ENCODE measurements around the gene RERE. TPM values are rescaled to one million over a fixed set of nuclear protein-coding genes. Genes with fewer than 3 reads are reported as not detected.

The RERE gene
- total RNA-seq, 1 experiment from 2014 or later: 55.2 TPM

- H3K79me2 ChIP-seq (ENCODE audit: low read length): no peaks in the 10 kb centered on the region
Measured at GRCh38 chr1:8646996-8647395, 170.4 kb downstream of the RERE start.

GRCh38 chr1:8646189-8646588, 171.3 kb downstream of the RERE start:
- Histone ChIP-seq H3K79me2 (ENCODE audit: low read length) (no peaks in the 10 kb centered on the region), H2AFZ (ENCODE audit: low read length) (no peak overlapping the region), H3K4me3 (ENCODE audit: low read length) (no peak overlapping the region), H4K20me1 (ENCODE audit: insufficient read depth, low read depth, low read length) (peaks cover 42% of the 10 kb centered on the region), H3K27ac (ENCODE audit: low read length) (no peak overlapping the region), H3K4me2 (ENCODE audit: low read depth, low read length, poor library complexity, severe bottlenecking) (no peak overlapping the region), H3K27me3 (ENCODE audit: low read length) (no peaks in the 10 kb centered on the region), H3K9me3 (ENCODE audit: low read length) (no peaks in the 10 kb centered on the region), H3K9me2 (replicated peaks; ENCODE audit: insufficient read depth, low read length) (no peaks in the 10 kb centered on the region), H3K36me3 (ENCODE audit: insufficient read depth, low read length) (no peaks in the 10 kb centered on the region), H3K9ac (ENCODE audit: low read length) (no peak overlapping the region), H3K4me1 (ENCODE audit: low read length) (peaks cover 35% of the 10 kb centered on the region)
- no peak for DNase-seq

More at GRCh38 chr1:8646996-8647395, 170.4 kb downstream of the RERE start:
- DNase-seq: no peak
- no peak overlapping the region for H3K4me2 ChIP-seq (ENCODE audit: low read depth, low read length, poor library complexity, severe bottlenecking)
- no peak overlapping the region for H3K27ac ChIP-seq (ENCODE audit: low read length)
- H3K4me3 ChIP-seq (ENCODE audit: low read length): no peak overlapping the region
- H4K20me1 ChIP-seq (ENCODE audit: insufficient read depth, low read depth, low read length): peaks cover 40% of the 10 kb centered on the region
- H3K9me2 ChIP-seq (replicated peaks; ENCODE audit: insufficient read depth, low read length): no peaks in the 10 kb centered on the region
- H3K36me3 ChIP-seq (ENCODE audit: insufficient read depth, low read length): no peaks in the 10 kb centered on the region
- peaks cover 41% of the 10 kb centered on the region for H3K4me1 ChIP-seq (ENCODE audit: low read length)
- no peak overlapping the region for H2AFZ ChIP-seq (ENCODE audit: low read length)
- no peak overlapping the region for H3K9ac ChIP-seq (ENCODE audit: low read length)
- no peaks in the 10 kb centered on the region for H3K9me3 ChIP-seq (ENCODE audit: low read length)
- no peaks in the 10 kb centered on the region for H3K27me3 ChIP-seq (ENCODE audit: low read length)

DNA sequence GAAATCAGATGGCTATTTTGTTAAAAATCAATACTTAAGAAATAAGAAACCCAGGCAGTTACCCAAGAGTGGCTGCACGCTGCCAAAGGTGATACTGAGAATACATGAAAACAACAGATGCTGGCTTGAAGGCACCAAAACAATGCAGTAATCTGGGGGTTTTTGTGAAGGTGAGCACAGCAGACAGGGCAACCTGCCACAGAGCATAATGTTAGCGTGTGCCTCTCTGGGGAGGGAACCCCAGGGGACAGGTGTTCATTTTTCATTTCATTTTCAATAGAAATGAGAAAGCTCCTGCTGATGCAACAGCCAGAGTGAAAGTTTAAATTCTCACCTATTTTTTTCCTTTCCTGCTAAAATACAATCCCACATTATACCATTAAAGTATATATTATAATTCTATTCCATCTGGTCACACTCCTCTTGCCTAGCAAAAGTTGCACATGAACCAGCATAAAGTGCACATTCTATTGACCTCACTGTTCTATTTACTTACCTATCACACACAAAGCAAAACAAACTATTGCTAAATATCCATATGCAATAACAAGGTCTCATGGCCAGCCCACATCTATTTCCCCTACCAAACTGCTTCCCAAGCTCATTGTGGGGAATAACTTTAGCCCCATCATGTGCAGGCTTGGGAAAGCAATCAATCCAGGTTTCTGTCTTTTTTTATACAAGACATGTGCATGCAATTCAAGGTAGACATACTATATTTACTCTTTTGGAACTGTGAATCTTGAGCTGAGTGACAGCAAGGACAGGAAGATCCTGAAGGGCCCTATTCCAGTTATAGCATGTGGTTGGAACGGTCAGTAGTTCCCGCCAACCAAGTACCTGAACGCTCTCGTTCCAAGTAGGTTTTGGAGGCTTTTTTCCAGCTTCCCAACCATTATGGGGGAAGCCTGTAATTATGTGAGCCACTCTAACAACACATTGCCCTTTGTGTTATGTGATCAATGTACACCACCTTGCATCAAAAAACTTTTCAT, 173.6 kb downstream of the RERE start:
- no peaks in the 10 kb centered on the region for H3K9me3 ChIP-seq (ENCODE audit: low read length)
- peak; percentile 60 for DNase-seq
- H3K36me3 ChIP-seq (ENCODE audit: insufficient read depth, low read length): no peaks in the 10 kb centered on the region
- no peaks in the 10 kb centered on the region for H3K9me2 ChIP-seq (replicated peaks; ENCODE audit: insufficient read depth, low read length)
- peaks cover 40% of the 10 kb centered on the region for H4K20me1 ChIP-seq (ENCODE audit: insufficient read depth, low read depth, low read length)
- no peak overlapping the region for H3K27ac ChIP-seq (ENCODE audit: low read length)
- peak overlapping the region; percentile 34 for H3K4me2 ChIP-seq (ENCODE audit: low read depth, low read length, poor library complexity, severe bottlenecking)
- no peak overlapping the region for H3K9ac ChIP-seq (ENCODE audit: low read length)
- no peaks in the 10 kb centered on the region for H3K79me2 ChIP-seq (ENCODE audit: low read length)
- H3K4me1 ChIP-seq (ENCODE audit: low read length): peaks cover 35% of the 10 kb centered on the region
- no peaks in the 10 kb centered on the region for H3K27me3 ChIP-seq (ENCODE audit: low read length)
- H2AFZ ChIP-seq (ENCODE audit: low read length): no peak overlapping the region
- H3K4me3 ChIP-seq (ENCODE audit: low read length): no peak overlapping the region

DNA sequence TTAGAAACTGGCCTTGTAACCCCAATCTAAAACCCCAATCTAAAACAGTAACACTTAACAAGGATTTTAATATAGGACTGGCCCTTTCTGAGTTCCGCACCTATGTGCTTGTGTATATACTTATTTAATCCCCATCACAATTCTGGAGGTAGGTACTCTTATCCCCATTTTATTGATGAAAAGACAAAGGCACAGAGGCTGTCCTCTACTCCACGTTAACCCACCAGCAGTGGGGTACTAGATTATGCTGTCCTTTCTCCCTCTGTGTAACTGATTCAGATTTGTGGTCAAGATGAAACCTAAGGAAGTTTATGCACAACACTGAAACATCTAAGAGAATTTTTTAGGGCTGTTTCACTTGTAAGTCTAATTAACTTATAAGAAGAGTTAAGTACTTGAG, 175.3 kb downstream of the RERE start:
- H3K36me3 ChIP-seq (ENCODE audit: insufficient read depth, low read length): no peaks in the 10 kb centered on the region
- H3K79me2 ChIP-seq (ENCODE audit: low read length): no peaks in the 10 kb centered on the region
- H3K4me1 ChIP-seq (ENCODE audit: low read length): peaks cover 35% of the 10 kb centered on the region
- no peak overlapping the region for H3K27ac ChIP-seq (ENCODE audit: low read length)
- H3K4me2 ChIP-seq (ENCODE audit: low read depth, low read length, poor library complexity, severe bottlenecking): no peak overlapping the region
- no peak overlapping the region for H2AFZ ChIP-seq (ENCODE audit: low read length)
- H3K4me3 ChIP-seq (ENCODE audit: low read length): no peak overlapping the region
- no peaks in the 10 kb centered on the region for H3K27me3 ChIP-seq (ENCODE audit: low read length)
- no peaks in the 10 kb centered on the region for H3K9me3 ChIP-seq (ENCODE audit: low read length)
- DNase-seq: no peak
- H3K9me2 ChIP-seq (replicated peaks; ENCODE audit: insufficient read depth, low read length): no peaks in the 10 kb centered on the region
- H4K20me1 ChIP-seq (ENCODE audit: insufficient read depth, low read depth, low read length): peaks cover 37% of the 10 kb centered on the region
- H3K9ac ChIP-seq (ENCODE audit: low read length): no peak overlapping the region

GRCh38 chr1:8641377-8641997, 176.0 kb downstream of the RERE start:
- no peaks in the 10 kb centered on the region for H3K36me3 ChIP-seq (ENCODE audit: insufficient read depth, low read length)
- no peak overlapping the region for H2AFZ ChIP-seq (ENCODE audit: low read length)
- no peak for DNase-seq
- no peak overlapping the region for H3K9ac ChIP-seq (ENCODE audit: low read length)
- peaks cover 35% of the 10 kb centered on the region for H3K4me1 ChIP-seq (ENCODE audit: low read length)
- H3K79me2 ChIP-seq (ENCODE audit: low read length): no peaks in the 10 kb centered on the region
- no peaks in the 10 kb centered on the region for H3K9me3 ChIP-seq (ENCODE audit: low read length)
- H3K27ac ChIP-seq (ENCODE audit: low read length): no peak overlapping the region
- no peaks in the 10 kb centered on the region for H3K27me3 ChIP-seq (ENCODE audit: low read length)
- H3K9me2 ChIP-seq (replicated peaks; ENCODE audit: insufficient read depth, low read length): no peaks in the 10 kb centered on the region
- peaks cover 37% of the 10 kb centered on the region for H4K20me1 ChIP-seq (ENCODE audit: insufficient read depth, low read depth, low read length)
- H3K4me2 ChIP-seq (ENCODE audit: low read depth, low read length, poor library complexity, severe bottlenecking): no peak overlapping the region
- no peak overlapping the region for H3K4me3 ChIP-seq (ENCODE audit: low read length)

- peaks cover 37% of the 10 kb centered on the region for H4K20me1 ChIP-seq (ENCODE audit: insufficient read depth, low read depth, low read length)
- H3K4me2 ChIP-seq (ENCODE audit: low read depth, low read length, poor library complexity, severe bottlenecking): no peak overlapping the region
- H3K9ac ChIP-seq (ENCODE audit: low read length): no peak overlapping the region
- H3K9me3 ChIP-seq (ENCODE audit: low read length): no peaks in the 10 kb centered on the region
- H2AFZ ChIP-seq (ENCODE audit: low read length): no peak overlapping the region
- no peaks in the 10 kb centered on the region for H3K9me2 ChIP-seq (replicated peaks; ENCODE audit: insufficient read depth, low read length)
- no peaks in the 10 kb centered on the region for H3K36me3 ChIP-seq (ENCODE audit: insufficient read depth, low read length)
- H3K27me3 ChIP-seq (ENCODE audit: low read length): no peaks in the 10 kb centered on the region
- H3K79me2 ChIP-seq (ENCODE audit: low read length): no peaks in the 10 kb centered on the region
- peaks cover 33% of the 10 kb centered on the region for H3K4me1 ChIP-seq (ENCODE audit: low read length)
- no peak overlapping the region for H3K4me3 ChIP-seq (ENCODE audit: low read length)
- no peak for DNase-seq
- no peak overlapping the region for H3K27ac ChIP-seq (ENCODE audit: low read length)
Measured at GRCh38 chr1:8640950-8641349, 176.5 kb downstream of the RERE start.

DNA sequence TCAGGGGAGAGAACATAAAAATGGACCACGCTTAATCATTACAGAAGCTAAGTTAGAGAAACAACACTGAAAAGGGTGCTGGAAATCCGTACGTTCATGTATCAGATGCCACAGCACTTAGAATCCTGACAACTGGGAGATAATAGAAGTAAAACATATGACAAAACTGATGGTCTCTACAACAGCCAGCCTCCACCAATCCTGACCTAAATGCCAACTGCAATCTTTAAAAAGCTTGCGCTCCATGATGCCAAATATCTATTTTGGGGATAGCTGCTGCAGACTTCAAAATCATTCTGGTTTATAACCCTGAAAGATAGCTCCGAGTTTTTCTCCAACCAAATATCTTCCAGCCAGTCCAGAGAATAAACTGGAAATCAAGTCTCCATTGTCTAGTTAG, 178.3 kb downstream of the RERE start:
- no peaks in the 10 kb centered on the region for H3K9me2 ChIP-seq (replicated peaks; ENCODE audit: insufficient read depth, low read length)
- H3K27me3 ChIP-seq (ENCODE audit: low read length): no peaks in the 10 kb centered on the region
- no peak overlapping the region for H3K27ac ChIP-seq (ENCODE audit: low read length)
- no peak overlapping the region for H3K4me2 ChIP-seq (ENCODE audit: low read depth, low read length, poor library complexity, severe bottlenecking)
- no peak overlapping the region for H3K9ac ChIP-seq (ENCODE audit: low read length)
- no peak overlapping the region for H3K4me3 ChIP-seq (ENCODE audit: low read length)
- H3K4me1 ChIP-seq (ENCODE audit: low read length): peaks cover 15% of the 10 kb centered on the region
- no peak for DNase-seq
- no peaks in the 10 kb centered on the region for H3K36me3 ChIP-seq (ENCODE audit: insufficient read depth, low read length)
- no peaks in the 10 kb centered on the region for H3K9me3 ChIP-seq (ENCODE audit: low read length)
- H2AFZ ChIP-seq (ENCODE audit: low read length): no peak overlapping the region
- no peaks in the 10 kb centered on the region for H3K79me2 ChIP-seq (ENCODE audit: low read length)
- H4K20me1 ChIP-seq (ENCODE audit: insufficient read depth, low read depth, low read length): peaks cover 23% of the 10 kb centered on the region

DNA sequence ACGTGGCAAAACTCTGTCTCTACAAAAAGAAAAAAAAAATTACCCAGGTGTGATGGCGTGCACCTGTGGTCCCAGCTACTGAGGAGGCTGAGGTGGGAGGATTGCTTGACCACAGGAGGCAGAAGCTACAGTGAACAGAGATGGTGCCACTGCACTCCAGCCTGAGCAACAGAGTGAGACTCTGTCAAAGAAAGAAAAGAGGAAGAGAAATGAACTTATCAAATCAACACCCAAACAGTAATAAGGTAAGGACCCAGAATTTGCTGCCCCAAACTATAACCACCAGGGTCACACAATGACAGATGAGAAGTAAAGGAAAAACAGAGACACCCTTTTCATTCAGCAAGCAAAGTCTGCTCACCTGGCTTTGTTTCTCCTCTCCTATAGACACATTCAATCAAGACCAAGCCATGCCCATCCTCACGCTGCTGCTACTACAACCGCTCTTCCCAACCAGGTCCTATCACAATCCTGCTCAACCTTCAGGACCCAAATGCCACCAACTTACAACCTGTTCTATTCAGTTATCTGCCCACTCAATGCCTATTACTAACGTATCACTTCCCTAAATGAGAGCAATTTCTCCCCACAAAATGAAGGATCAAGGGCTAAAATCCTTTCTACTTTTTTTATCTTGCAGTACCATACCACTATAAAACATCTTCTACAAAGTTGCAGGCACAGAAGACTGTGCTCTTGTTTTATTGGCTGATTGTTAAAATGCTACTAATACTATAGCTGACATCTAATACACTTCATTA, 183.5 kb downstream of the RERE start:
- no peak overlapping the region for H3K27ac ChIP-seq (ENCODE audit: low read length)
- peaks cover 28% of the 10 kb centered on the region for H4K20me1 ChIP-seq (ENCODE audit: insufficient read depth, low read depth, low read length)
- no peak overlapping the region for H3K9ac ChIP-seq (ENCODE audit: low read length)
- no peaks in the 10 kb centered on the region for H3K79me2 ChIP-seq (ENCODE audit: low read length)
- peaks cover 15% of the 10 kb centered on the region for H3K4me1 ChIP-seq (ENCODE audit: low read length)
- no peak for DNase-seq
- H3K27me3 ChIP-seq (ENCODE audit: low read length): no peaks in the 10 kb centered on the region
- no peak overlapping the region for H3K4me3 ChIP-seq (ENCODE audit: low read length)
- H3K4me2 ChIP-seq (ENCODE audit: low read depth, low read length, poor library complexity, severe bottlenecking): no peak overlapping the region
- no peaks in the 10 kb centered on the region for H3K9me2 ChIP-seq (replicated peaks; ENCODE audit: insufficient read depth, low read length)
- H3K36me3 ChIP-seq (ENCODE audit: insufficient read depth, low read length): no peaks in the 10 kb centered on the region
- no peak overlapping the region for H2AFZ ChIP-seq (ENCODE audit: low read length)
- H3K9me3 ChIP-seq (ENCODE audit: low read length): no peaks in the 10 kb centered on the region

All from Karpas-422 (cell line).